T-helper 2 cell treated with Interferon-gamma antibody and Interleukin-4, amounts not matched to agents 5 μg/mL and 100 μg/mL, for 36 hours (primary cell): ENCODE measurements around the gene ACSF3.
"Not testable (repeated sequence)": the region's sequence is repeated elsewhere in the genome, so short reads cannot be mapped to it uniquely, and the experiment has no call there.

Experiments used
- DNase-seq: peaks from one replicate; pipeline ENCODE4 v3.0.0; 2021; ENCODE audit warnings: low spot score
- H3K27ac Mint-ChIP-seq: one replicate; pipeline ENCODE4 v1.8.0; 2021; ENCODE audit warnings: mild to moderate bottlenecking, mixed read lengths
- H3K27me3 Mint-ChIP-seq: one replicate; pipeline ENCODE4 v1.8.0; 2021; ENCODE audit warnings: low read depth, mixed read lengths
- H3K36me3 Mint-ChIP-seq: one replicate; pipeline ENCODE4 v1.8.0; 2021; ENCODE audit warnings: low read depth, mixed read lengths
- H3K4me1 Mint-ChIP-seq: one replicate; pipeline ENCODE4 v1.8.0; 2021; ENCODE audit warnings: low read depth, mixed read lengths
- H3K4me3 Mint-ChIP-seq: one replicate; pipeline ENCODE4 v1.8.0; 2022; ENCODE audit warnings: mild to moderate bottlenecking, moderate library complexity, mixed read lengths
- H3K9me3 Mint-ChIP-seq: one replicate; pipeline ENCODE4 v1.8.0; 2021; ENCODE audit warnings: mixed read lengths

ACSF3 gene

DNA sequence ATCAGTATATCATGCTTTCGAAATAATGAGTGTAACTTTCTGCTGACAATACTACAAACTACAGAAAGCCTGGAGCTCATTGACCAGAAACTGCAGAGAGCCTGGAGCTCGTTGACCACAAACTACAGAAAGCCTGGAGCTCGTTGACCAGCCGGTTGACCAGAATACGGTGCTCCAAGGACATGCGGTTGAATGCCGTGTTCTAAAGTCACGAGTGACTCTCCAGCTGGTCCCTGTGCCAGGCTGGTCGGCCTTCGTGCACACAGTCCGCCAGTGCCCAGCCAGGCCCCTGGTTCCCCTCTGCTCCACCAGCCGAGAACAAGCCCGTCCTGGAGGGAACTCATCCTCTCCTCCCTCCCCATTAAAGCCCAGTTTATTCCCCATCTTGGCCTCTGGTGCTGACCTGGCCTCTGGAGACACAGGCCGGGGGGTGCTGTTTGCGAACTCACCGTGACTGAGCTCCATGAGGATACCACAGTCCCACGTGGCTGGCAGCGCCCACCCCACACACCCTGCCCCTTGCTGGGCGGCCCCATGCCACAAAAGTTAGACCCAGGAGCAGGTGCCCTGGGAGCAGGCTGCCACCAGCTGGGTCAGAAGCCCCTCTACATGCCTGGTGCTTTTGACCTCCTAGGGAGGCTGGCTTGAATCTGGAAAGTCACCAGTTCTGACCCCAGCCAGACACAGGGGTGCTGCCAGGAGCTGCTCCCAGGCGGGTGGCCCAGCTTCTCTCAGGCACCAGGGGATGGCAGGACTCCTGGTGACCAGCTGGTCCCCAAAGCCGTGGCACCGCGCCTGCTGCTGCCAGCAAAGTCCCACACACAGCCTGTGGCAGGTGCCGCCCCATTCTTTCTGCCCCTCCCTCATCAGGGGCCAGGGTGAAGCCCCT lies 62.4 kb downstream of the ACSF3 start:
- Mint-ChIP-seq H3K4me3 (no peak overlapping the region), H3K4me1 (no peaks in the 10 kb centered on the region), H3K27ac (no peak overlapping the region), H3K9me3 (peaks cover 9% of the 10 kb centered on the region), H3K27me3 (no peaks in the 10 kb centered on the region), H3K36me3 (peaks cover 7% of the 10 kb centered on the region)
- no peak for DNase-seq

DNA sequence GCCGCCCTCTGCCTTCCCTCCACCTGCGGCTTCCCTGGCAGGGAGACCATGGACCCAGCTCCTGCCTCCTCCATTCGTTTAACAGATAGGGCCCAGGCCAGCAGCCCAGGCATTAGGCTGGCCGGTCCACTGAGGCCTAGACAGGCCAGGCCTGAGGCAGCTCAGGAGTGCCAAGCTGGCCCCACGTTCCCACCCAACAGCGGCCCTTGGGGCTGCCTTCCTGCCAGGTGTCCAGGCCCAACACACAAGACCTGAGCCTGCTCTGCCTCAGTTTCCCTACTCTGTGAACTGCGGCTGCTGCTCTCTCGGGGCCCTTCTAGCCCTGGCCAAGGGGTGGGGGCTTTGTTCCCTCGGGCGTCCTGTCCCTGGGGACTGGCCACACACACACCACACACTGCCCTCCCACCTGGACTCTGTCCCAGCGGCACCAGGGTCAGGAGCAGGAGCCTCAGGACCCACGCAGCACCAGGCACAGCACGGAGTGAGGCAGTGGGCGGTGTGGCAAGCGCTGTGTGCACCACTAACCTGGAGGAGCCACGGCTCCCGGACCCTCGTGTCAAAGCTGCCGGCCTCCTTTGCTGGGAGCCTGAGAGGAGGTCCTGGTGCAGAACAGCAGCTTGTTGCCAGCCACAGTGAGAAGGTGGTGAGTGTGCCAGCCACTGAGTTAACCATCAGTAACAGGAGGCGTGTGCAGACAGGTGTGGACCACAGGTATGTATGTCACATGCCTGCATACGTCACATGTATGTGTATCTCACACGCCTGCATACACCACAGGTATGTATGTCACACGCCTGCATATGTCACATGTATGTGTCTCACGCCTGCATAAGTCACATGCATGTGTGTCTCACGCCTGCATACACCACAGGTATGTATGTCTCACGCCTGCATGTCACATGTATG lies 63.3 kb downstream of the ACSF3 start:
- Mint-ChIP-seq H3K36me3 (peaks cover 2% of the 10 kb centered on the region), H3K4me1 (no peaks in the 10 kb centered on the region), H3K27ac (no peak overlapping the region), H3K27me3 (no peaks in the 10 kb centered on the region), H3K9me3 (peaks cover 9% of the 10 kb centered on the region), H3K4me3 (no peak overlapping the region)
- DNase-seq, result no peak

DNA sequence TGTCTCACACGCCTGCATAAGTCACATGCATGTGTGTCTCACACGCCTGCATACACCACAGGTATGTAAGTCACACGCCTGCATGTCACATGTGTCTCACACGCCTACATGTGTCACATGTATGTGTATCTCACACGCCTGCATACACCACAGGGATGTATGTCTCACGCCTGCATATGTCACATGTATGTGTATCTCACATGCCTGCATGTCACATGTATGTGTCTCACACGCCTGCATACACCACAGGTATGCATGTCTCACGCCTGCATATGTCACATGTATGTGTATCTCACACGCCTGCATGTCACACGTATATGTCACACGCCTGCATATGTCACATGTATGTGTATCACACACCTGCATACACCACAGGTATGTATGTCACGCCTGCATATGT lies 64.1 kb downstream of the ACSF3 start:
- no peaks in the 10 kb centered on the region for H3K4me1 Mint-ChIP-seq
- H3K27me3 Mint-ChIP-seq, result no peaks in the 10 kb centered on the region
- H3K27ac Mint-ChIP-seq, result no peak overlapping the region
- no peak for DNase-seq
- H3K36me3 Mint-ChIP-seq, result no peaks in the 10 kb centered on the region
- no peak overlapping the region for H3K4me3 Mint-ChIP-seq
- peaks cover 9% of the 10 kb centered on the region for H3K9me3 Mint-ChIP-seq

DNA sequence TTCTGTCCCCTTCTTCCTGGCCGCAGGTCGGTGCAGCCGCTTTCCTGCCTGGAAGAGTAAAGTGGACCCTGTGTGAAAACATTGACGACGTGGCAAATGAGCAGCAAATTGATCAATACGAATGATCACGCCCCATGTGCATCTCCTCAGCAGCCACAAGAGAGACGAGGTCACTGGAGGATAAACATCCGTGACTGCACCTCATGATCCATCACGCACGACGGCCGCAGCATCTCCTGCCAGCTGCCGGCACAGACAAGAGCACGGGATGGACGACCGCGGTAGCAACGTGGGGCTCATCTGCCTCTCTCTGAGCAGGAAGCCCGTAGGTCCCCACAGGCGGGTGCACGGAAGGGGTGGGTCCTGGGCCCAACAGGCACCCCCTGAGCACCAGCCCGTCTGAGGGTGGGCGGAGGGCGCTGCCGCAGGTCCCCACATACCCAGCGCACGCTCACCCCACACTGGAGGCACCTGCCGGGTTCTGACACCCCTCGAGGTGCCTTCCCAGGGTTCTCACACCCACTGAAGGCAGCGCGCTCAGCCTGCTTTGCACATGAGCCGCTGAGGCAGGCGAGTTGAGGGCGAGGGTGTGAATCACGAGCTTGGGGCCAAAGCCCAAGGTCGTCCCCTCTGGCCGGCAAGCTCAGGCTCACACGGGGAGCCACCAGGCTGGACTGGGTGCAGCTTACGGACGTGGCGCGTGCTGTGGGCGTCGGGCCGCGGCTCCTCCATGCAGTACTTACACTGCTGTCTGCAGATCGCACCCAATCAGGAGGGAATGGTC lies 65.6 kb downstream of the ACSF3 start:
- Mint-ChIP-seq H3K4me3 (no peak overlapping the region), H3K4me1 (no peaks in the 10 kb centered on the region), H3K9me3 (peaks cover 9% of the 10 kb centered on the region), H3K27ac (no peak overlapping the region), H3K36me3 (no peaks in the 10 kb centered on the region), H3K27me3 (no peaks in the 10 kb centered on the region)
- no peak for DNase-seq

DNA sequence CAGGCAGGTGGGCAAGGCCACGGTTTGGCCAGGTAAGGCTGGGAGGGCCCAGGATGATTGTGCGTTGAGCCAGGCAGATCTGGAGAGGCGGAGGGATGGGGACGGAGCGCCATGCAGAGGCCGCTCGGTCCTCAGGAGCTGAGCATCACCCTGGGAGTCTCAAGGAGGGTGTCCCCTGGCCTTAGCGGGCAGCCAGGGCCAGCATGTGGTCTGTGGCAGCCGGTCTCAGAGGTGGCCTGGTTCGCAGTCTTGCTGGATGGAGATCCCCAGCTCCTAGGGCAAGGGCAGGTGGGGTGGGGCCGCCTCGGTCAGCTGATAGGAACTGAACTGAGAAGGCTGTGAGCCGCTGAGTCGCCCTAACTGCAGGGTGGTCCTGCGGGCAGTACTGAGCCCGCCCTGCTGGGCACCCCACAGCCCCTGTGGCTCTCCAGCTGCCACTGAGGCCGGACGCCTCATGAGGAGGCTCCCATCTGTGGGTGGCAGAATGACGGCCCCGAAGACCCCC lies 66.2 kb downstream of the ACSF3 start:
- Mint-ChIP-seq H3K27ac (no peak overlapping the region), H3K36me3 (no peaks in the 10 kb centered on the region), H3K27me3 (no peaks in the 10 kb centered on the region), H3K4me1 (no peaks in the 10 kb centered on the region), H3K4me3 (no peak overlapping the region), H3K9me3 (peaks cover 9% of the 10 kb centered on the region)
- DNase-seq, result no peak

DNA sequence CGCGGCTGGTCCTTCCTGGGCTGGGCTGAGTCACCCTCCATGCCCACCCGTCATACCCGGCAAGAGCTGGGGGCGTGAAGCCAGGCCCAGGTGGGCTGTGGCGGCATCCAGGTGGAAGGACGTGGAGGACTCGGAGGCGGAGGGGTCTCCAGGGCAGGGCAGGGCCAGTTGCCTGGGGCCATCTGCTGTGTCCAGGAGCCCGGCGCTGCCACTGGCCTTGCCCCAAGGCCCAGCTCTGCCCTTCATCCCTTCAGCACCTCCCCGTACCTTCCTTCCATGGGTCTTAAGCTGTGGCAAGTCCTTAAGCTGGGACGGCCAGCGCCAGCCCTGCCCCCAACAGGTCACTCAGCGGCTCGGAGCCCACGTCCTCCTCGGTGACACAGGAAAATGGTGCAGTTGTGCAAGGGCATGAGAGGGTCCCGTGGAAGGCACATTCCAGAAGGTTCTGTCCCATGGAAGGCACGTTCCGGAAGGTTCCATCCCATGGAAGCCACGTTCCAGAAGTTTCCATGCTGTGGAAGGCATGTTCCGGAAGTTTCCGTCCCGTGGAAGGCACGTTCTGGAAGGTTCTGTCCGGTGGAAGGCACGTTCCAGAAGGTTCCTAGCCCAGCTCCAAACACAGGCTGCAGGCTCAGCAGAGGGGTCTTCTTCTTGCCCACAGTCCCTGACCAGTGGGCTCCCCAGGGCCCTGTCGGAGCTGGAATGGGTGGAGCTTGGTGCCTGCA lies 67.5 kb downstream of the ACSF3 start:
- no peak for DNase-seq
- H3K4me1 Mint-ChIP-seq, result no peaks in the 10 kb centered on the region
- H3K36me3 Mint-ChIP-seq, result no peaks in the 10 kb centered on the region
- no peak overlapping the region for H3K4me3 Mint-ChIP-seq
- H3K27ac Mint-ChIP-seq, result no peak overlapping the region
- no peaks in the 10 kb centered on the region for H3K27me3 Mint-ChIP-seq
- peaks cover 9% of the 10 kb centered on the region for H3K9me3 Mint-ChIP-seq

DNA sequence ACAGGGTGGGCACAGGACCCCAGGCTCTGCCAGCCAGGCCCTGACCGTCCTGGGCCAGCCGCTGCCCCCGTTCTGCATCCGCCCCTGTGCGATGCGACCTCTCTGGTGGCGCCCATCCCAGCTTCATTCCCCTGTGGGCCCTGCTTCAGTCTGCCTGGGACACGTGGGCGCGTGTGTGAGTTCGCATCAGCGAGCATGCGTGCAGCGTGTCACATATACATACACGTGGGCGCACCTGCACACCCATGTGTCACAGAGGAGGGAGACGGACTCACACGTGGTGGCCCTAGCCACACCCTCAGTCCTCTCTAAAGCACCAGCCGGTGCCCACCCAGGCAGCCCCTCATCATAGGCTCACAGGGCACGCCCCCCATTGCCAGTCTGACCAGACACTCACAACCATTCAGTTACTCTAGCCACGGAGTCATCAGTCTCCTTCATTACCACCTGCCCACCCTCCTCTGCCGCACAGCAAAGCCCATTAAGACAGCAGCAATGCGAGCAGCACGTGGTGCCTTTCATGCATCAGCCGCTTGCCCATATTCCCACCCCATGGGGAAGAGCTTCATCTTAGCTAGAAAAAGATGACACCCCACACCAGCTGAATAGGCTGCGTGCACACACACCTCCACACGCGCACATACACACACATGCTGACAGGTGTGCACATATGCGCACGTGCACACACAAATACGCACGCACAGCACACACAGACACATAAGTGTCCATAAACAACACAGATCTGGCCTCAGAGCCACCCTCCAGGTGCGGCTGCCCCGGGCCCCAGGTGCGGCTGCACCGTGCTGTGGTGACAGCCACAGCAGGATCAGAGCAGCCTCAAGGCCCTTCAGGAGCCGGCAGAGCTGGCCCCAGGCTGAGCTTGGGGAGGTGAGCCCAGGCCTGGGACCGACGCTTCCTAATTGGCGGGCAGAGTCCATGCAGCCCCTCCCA lies 68.4 kb downstream of the ACSF3 start:
- no peak for DNase-seq
- Mint-ChIP-seq H3K27me3 (no peaks in the 10 kb centered on the region), H3K9me3 (peaks cover 9% of the 10 kb centered on the region), H3K36me3 (no peaks in the 10 kb centered on the region), H3K27ac (no peak overlapping the region), H3K4me3 (no peak overlapping the region), H3K4me1 (no peaks in the 10 kb centered on the region)

DNA sequence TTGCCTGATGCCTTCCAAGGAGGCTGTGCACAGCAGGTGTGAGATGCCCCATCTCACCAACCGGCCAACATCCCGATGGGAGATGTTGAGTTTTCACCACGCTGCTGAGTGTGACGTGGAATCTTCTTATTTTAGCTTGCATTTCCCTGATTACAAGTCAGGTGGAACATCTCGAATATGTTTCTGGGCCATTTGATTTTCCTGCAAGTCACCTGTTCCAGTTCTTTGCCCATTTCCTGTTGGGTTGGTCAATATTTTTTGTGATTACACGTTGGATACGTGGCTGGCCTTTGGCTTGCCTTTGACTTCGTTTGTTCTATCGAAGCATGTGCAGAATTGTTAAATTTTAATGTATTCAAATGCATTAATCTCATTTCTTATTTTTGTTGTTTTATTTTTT lies 69.6 kb downstream of the ACSF3 start:
- H3K27ac Mint-ChIP-seq, result no peak overlapping the region
- no peaks in the 10 kb centered on the region for H3K4me1 Mint-ChIP-seq
- no peaks in the 10 kb centered on the region for H3K36me3 Mint-ChIP-seq
- peaks cover 1% of the 10 kb centered on the region for H3K9me3 Mint-ChIP-seq
- H3K4me3 Mint-ChIP-seq, result no peak overlapping the region
- no peaks in the 10 kb centered on the region for H3K27me3 Mint-ChIP-seq
- no peak for DNase-seq

DNA sequence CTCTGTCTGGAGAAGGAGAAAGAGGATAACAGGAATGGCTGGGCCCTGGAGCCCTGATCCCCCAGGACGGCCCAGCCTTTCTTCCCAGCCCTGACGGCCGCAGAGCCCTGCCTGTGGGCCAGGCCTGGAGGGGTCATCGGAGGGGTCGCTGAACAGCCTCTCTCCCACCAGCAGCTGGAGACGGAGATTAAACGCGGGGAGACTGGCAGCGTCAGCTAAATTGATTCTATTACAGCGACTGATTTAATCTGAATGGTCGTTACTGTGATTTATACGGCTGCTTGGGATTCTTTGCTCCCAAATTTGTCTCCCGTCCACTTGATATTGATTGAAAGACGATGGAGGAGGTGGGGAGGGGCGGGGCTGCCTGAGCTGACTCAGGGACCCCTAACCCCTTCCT lies 70.8 kb downstream of the ACSF3 start:
- Mint-ChIP-seq H3K4me1 (no peaks in the 10 kb centered on the region), H3K27me3 (no peaks in the 10 kb centered on the region), H3K27ac (no peak overlapping the region), H3K4me3 (no peak overlapping the region), H3K9me3 (no peaks in the 10 kb centered on the region), H3K36me3 (no peaks in the 10 kb centered on the region)
- no peak for DNase-seq

DNA sequence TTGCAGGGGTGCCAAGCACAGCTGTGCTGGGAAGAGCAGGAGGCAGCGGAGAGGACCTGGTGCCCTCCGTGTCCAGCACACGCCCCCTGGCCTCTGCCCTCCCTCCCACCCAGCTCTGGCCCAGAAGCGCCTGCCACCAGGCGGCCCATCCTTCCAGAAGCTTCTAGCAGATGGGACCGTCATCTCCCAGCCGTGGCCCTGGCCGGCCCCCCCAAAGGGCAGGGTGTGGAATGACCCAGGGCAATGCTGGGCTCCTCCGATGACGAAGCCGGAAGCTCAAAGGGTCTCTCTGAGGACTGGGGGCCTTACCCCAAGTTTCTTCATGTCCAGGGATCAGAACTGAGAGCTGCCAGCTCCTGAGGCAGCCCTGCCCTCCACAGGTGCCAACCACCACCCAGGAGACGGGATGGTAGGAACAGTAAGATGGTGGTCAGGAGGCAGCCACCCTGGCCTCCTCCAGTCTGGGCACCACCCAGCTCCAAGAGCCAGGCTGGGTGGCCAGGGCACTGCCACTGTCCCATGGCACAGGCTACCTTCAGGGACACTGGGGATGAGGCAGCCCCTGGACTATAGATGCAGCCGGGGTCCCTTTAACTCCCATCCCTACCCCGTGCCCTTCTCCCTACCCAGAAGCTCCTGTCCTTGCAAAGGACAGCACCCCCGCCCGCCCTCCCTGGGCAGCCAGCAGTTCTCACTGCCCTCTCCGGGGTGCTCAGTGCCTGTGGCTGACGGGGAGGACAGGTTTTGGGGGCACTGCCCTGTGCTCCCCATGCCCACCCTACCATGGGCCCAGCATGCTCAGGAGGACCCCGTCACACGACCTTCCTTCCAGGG lies 71.4 kb downstream of the ACSF3 start:
- H3K4me3 Mint-ChIP-seq, result no peak overlapping the region
- H3K4me1 Mint-ChIP-seq, result no peaks in the 10 kb centered on the region
- H3K36me3 Mint-ChIP-seq, result no peaks in the 10 kb centered on the region
- H3K27me3 Mint-ChIP-seq, result no peaks in the 10 kb centered on the region
- no peak for DNase-seq
- H3K9me3 Mint-ChIP-seq, result no peaks in the 10 kb centered on the region
- no peak overlapping the region for H3K27ac Mint-ChIP-seq

DNA sequence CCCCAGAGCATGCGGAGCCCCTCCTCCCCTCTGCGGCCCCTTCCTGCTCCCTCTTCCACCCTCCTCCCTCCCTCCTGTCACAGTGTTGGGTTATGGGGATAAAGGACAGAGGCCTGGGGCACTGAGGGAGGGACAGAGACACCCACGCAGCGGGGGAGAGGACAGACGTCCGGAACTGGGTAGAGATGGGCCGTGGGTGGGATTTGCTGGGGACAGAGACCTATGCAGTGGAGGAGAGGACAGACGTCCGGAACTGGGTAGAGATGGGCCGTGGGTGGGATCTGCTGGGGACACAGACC lies 72.0 kb downstream of the ACSF3 start:
- H3K27me3 Mint-ChIP-seq, DNase-seq, H3K27ac Mint-ChIP-seq: not testable (repeated sequence)

More for the DNA sequence above, 72.0 kb downstream of the ACSF3 start:
- H3K4me3 Mint-ChIP-seq, H3K4me1 Mint-ChIP-seq, H3K36me3 Mint-ChIP-seq, H3K9me3 Mint-ChIP-seq: not testable (repeated sequence)
